ENCODE results near the gene HCFC2.

Gene HCFC2

GRCh38 chr12:104059963-104060362 lies 4.4 kb upstream of the HCFC2 start:
- Histone ChIP-seq H3K4me1 (ENCODE audit: control insufficient read depth, insufficient read depth, low read length) (peaks cover 15% of the 10 kb centered on the region), H3K9me3 (ENCODE audit: control insufficient read depth, insufficient read depth, low read length) (no peaks in the 10 kb centered on the region), H3K4me3 (ENCODE audit: low read depth, low read length) (no peak overlapping the region), H3K27me3 (ENCODE audit: control insufficient read depth, insufficient read depth, low read length) (peaks cover 3% of the 10 kb centered on the region), H3K36me3 (ENCODE audit: control insufficient read depth, insufficient read depth, low read length) (no peaks in the 10 kb centered on the region), H3K9ac (ENCODE audit: low read depth, low read length) (no peak overlapping the region)

GRCh38 chr12:104060791-104061190 lies 3.5 kb upstream of the HCFC2 start:
- H3K4me1 ChIP-seq (ENCODE audit: control insufficient read depth, insufficient read depth, low read length) = peaks cover 7% of the 10 kb centered on the region
- no peaks in the 10 kb centered on the region for H3K36me3 ChIP-seq (ENCODE audit: control insufficient read depth, insufficient read depth, low read length)
- no peak overlapping the region for H3K9ac ChIP-seq (ENCODE audit: low read depth, low read length)
- H3K27me3 ChIP-seq (ENCODE audit: control insufficient read depth, insufficient read depth, low read length) = peaks cover 6% of the 10 kb centered on the region
- H3K9me3 ChIP-seq (ENCODE audit: control insufficient read depth, insufficient read depth, low read length) = no peaks in the 10 kb centered on the region
- no peak overlapping the region for H3K4me3 ChIP-seq (ENCODE audit: low read depth, low read length)

GRCh38 chr12:104063712-104064030 lies 660 bp upstream of the HCFC2 start:
- Histone ChIP-seq H3K9me3 (ENCODE audit: control insufficient read depth, insufficient read depth, low read length) (no peaks in the 10 kb centered on the region), H3K27me3 (ENCODE audit: control insufficient read depth, insufficient read depth, low read length) (peaks cover 9% of the 10 kb centered on the region), H3K36me3 (ENCODE audit: control insufficient read depth, insufficient read depth, low read length) (no peaks in the 10 kb centered on the region), H3K4me1 (ENCODE audit: control insufficient read depth, insufficient read depth, low read length) (no peaks in the 10 kb centered on the region), H3K4me3 (ENCODE audit: low read depth, low read length) (peak overlapping the region; percentile 76), H3K9ac (ENCODE audit: low read depth, low read length) (peak overlapping the region; percentile 87)

GRCh38 chr12:104064842-104065427 lies 604 bp downstream of the HCFC2 start:
- no peaks in the 10 kb centered on the region for H3K4me1 ChIP-seq (ENCODE audit: control insufficient read depth, insufficient read depth, low read length)
- H3K9ac ChIP-seq (ENCODE audit: low read depth, low read length) = no peak overlapping the region
- H3K9me3 ChIP-seq (ENCODE audit: control insufficient read depth, insufficient read depth, low read length) = no peaks in the 10 kb centered on the region
- H3K4me3 ChIP-seq (ENCODE audit: low read depth, low read length) = peak overlapping the region; percentile 76
- no peaks in the 10 kb centered on the region for H3K36me3 ChIP-seq (ENCODE audit: control insufficient read depth, insufficient read depth, low read length)
- H3K27me3 ChIP-seq (ENCODE audit: control insufficient read depth, insufficient read depth, low read length) = peaks cover 9% of the 10 kb centered on the region

- Histone ChIP-seq H3K4me3 (ENCODE audit: low read depth, low read length) (no peak overlapping the region), H3K36me3 (ENCODE audit: control insufficient read depth, insufficient read depth, low read length) (no peaks in the 10 kb centered on the region), H3K4me1 (ENCODE audit: control insufficient read depth, insufficient read depth, low read length) (no peaks in the 10 kb centered on the region), H3K9ac (ENCODE audit: low read depth, low read length) (no peak overlapping the region), H3K27me3 (ENCODE audit: control insufficient read depth, insufficient read depth, low read length) (no peaks in the 10 kb centered on the region), H3K9me3 (ENCODE audit: control insufficient read depth, insufficient read depth, low read length) (no peaks in the 10 kb centered on the region)
These were observed 7.8 kb downstream of the HCFC2 start for GRCh38 chr12:104072099-104072498.

GRCh38 chr12:104073699-104074098 lies 9.4 kb downstream of the HCFC2 start:
- Histone ChIP-seq H3K36me3 (ENCODE audit: control insufficient read depth, insufficient read depth, low read length) (no peaks in the 10 kb centered on the region), H3K4me1 (ENCODE audit: control insufficient read depth, insufficient read depth, low read length) (no peaks in the 10 kb centered on the region), H3K27me3 (ENCODE audit: control insufficient read depth, insufficient read depth, low read length) (no peaks in the 10 kb centered on the region), H3K4me3 (ENCODE audit: low read depth, low read length) (no peak overlapping the region), H3K9me3 (ENCODE audit: control insufficient read depth, insufficient read depth, low read length) (no peaks in the 10 kb centered on the region), H3K9ac (ENCODE audit: low read depth, low read length) (no peak overlapping the region)

- Histone ChIP-seq H3K9ac (ENCODE audit: low read depth, low read length) (no peak overlapping the region), H3K36me3 (ENCODE audit: control insufficient read depth, insufficient read depth, low read length) (no peaks in the 10 kb centered on the region), H3K9me3 (ENCODE audit: control insufficient read depth, insufficient read depth, low read length) (no peaks in the 10 kb centered on the region), H3K4me1 (ENCODE audit: control insufficient read depth, insufficient read depth, low read length) (no peaks in the 10 kb centered on the region), H3K4me3 (ENCODE audit: low read depth, low read length) (no peak overlapping the region), H3K27me3 (ENCODE audit: control insufficient read depth, insufficient read depth, low read length) (no peaks in the 10 kb centered on the region)
These were observed 14.7 kb downstream of the HCFC2 start for GRCh38 chr12:104079024-104079423.

GRCh38 chr12:104080764-104081163 lies 16.4 kb downstream of the HCFC2 start:
- no peaks in the 10 kb centered on the region for H3K4me1 ChIP-seq (ENCODE audit: control insufficient read depth, insufficient read depth, low read length)
- no peaks in the 10 kb centered on the region for H3K27me3 ChIP-seq (ENCODE audit: control insufficient read depth, insufficient read depth, low read length)
- H3K9me3 ChIP-seq (ENCODE audit: control insufficient read depth, insufficient read depth, low read length) = no peaks in the 10 kb centered on the region
- H3K9ac ChIP-seq (ENCODE audit: low read depth, low read length) = no peak overlapping the region
- H3K4me3 ChIP-seq (ENCODE audit: low read depth, low read length) = no peak overlapping the region
- H3K36me3 ChIP-seq (ENCODE audit: control insufficient read depth, insufficient read depth, low read length) = no peaks in the 10 kb centered on the region

GRCh38 chr12:104083769-104084475 lies 19.6 kb downstream of the HCFC2 start:
- H3K4me1 ChIP-seq (ENCODE audit: control insufficient read depth, insufficient read depth, low read length) = no peaks in the 10 kb centered on the region

GRCh38 chr12:104090685-104091084 lies 26.4 kb downstream of the HCFC2 start:
- no peak overlapping the region for H3K9ac ChIP-seq (ENCODE audit: low read depth, low read length)
- no peak overlapping the region for H3K4me3 ChIP-seq (ENCODE audit: low read depth, low read length)
- H3K9me3 ChIP-seq (ENCODE audit: control insufficient read depth, insufficient read depth, low read length) = no peaks in the 10 kb centered on the region
- H3K36me3 ChIP-seq (ENCODE audit: control insufficient read depth, insufficient read depth, low read length) = no peaks in the 10 kb centered on the region
- H3K27me3 ChIP-seq (ENCODE audit: control insufficient read depth, insufficient read depth, low read length) = no peaks in the 10 kb centered on the region
- H3K4me1 ChIP-seq (ENCODE audit: control insufficient read depth, insufficient read depth, low read length) = no peaks in the 10 kb centered on the region

More at GRCh38 chr12:104083769-104084475, 19.6 kb downstream of the HCFC2 start:
- Histone ChIP-seq H3K9me3 (ENCODE audit: control insufficient read depth, insufficient read depth, low read length) (no peaks in the 10 kb centered on the region), H3K27me3 (ENCODE audit: control insufficient read depth, insufficient read depth, low read length) (no peaks in the 10 kb centered on the region), H3K4me3 (ENCODE audit: low read depth, low read length) (no peak overlapping the region), H3K36me3 (ENCODE audit: control insufficient read depth, insufficient read depth, low read length) (no peaks in the 10 kb centered on the region), H3K9ac (ENCODE audit: low read depth, low read length) (no peak overlapping the region)

GRCh38 chr12:104091136-104091535 lies 26.8 kb downstream of the HCFC2 start:
- Histone ChIP-seq H3K27me3 (ENCODE audit: control insufficient read depth, insufficient read depth, low read length) (no peaks in the 10 kb centered on the region), H3K9me3 (ENCODE audit: control insufficient read depth, insufficient read depth, low read length) (no peaks in the 10 kb centered on the region), H3K36me3 (ENCODE audit: control insufficient read depth, insufficient read depth, low read length) (no peaks in the 10 kb centered on the region), H3K4me1 (ENCODE audit: control insufficient read depth, insufficient read depth, low read length) (no peaks in the 10 kb centered on the region), H3K9ac (ENCODE audit: low read depth, low read length) (no peak overlapping the region), H3K4me3 (ENCODE audit: low read depth, low read length) (no peak overlapping the region)

GRCh38 chr12:104094284-104094683 lies 30.0 kb downstream of the HCFC2 start:
- Histone ChIP-seq H3K4me3 (ENCODE audit: low read depth, low read length) (no peak overlapping the region), H3K36me3 (ENCODE audit: control insufficient read depth, insufficient read depth, low read length) (no peaks in the 10 kb centered on the region)

More at GRCh38 chr12:104094284-104094683, 30.0 kb downstream of the HCFC2 start:
- Histone ChIP-seq H3K9me3 (ENCODE audit: control insufficient read depth, insufficient read depth, low read length) (no peaks in the 10 kb centered on the region), H3K9ac (ENCODE audit: low read depth, low read length) (no peak overlapping the region), H3K4me1 (ENCODE audit: control insufficient read depth, insufficient read depth, low read length) (no peaks in the 10 kb centered on the region), H3K27me3 (ENCODE audit: control insufficient read depth, insufficient read depth, low read length) (no peaks in the 10 kb centered on the region)
